HG03045 (cell line): Measurements from ENCODE around the gene SOBP.

Source experiments
- ATAC-seq: cut with Tn5 transposase; IDR thresholded peaks from one replicate; pipeline ENCODE4 v1.9.1; 2021; ENCODE audit warnings: mild to moderate bottlenecking, moderate library complexity; ENCODE audit not compliant: unreplicated experiment

Gene SOBP

GRCh38 chr6:107634324-107635056 is 144.6 kb downstream of the SOBP start:
- no peak for ATAC-seq

GRCh38 chr6:107635057-107635515 is 145.2 kb downstream of the SOBP start:
- no peak for ATAC-seq

GRCh38 chr6:107636486-107636885 is 146.6 kb downstream of the SOBP start:
- ATAC-seq, result no peak

DNA sequence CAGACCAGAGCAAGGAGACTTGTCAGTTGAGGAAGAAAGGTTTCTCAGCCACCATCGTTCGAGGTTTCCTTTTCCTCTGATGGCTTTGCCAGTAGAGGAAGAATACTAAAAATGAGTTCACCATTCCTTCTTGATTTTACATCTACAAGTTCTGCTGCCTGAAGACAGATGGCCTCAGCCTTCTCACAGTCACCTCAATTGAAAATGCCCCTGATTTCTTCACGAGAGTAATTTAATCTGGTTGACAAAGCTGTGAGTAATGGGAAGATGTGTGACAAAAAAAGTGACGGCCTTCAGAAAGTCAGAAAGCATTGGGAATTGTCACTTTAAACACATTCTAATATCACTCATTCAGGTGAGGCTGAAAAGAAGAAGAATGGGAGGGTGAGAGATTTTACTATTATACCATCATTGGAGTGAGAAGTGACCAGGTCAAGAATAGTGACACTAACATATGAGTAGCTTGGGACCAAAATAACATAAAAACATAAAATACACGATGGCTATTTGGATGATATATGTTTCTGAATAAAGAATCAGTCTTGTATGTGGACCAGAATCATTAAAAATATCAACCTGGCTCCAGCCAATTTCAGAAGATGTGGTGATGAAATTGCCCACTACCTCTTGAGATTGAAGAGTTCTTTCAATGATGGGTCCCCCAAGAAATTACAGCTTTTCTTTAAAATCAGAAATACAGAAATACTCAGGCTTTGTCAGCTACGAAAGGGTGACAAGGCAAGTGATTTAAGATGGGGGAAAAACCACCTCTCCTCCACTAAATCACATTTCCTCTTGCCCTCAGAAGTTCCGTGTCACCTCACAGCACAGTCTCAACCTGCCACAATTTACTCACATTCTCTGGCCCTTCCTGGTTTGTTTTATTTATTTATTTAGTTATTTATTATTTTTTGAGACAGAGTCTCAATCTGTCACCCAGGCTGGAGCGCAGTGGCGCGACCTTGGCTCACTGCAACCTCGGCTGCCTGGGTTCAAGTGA is 147.7 kb downstream of the SOBP start:
- no peak for ATAC-seq

GRCh38 chr6:107638493-107638892 is 148.6 kb downstream of the SOBP start:
- no peak for ATAC-seq

GRCh38 chr6:107639511-107639910 is 149.6 kb downstream of the SOBP start:
- no peak for ATAC-seq

GRCh38 chr6:107641071-107641470 is 151.2 kb downstream of the SOBP start:
- ATAC-seq, result no peak

DNA sequence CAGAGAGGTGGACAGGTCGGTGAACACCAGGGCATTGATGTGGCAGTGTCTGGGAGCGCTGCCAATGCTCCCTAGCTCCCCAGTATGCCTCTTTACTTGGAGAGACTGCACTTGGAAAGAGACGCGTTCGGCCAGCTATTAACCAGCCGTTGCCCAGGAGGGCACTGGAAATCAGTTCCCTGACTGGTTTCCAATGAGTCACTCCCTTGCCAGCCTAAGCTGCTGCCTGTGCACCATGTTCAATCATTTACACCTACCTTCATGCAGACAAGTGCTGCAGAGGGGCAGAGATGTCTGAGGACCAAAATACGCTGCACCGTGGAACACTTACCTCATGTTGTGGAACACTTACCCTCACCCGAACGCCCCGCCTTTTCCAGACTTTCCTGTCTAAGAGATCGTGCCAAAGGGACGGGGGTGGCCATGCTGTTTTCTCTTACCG is 151.6 kb downstream of the SOBP start:
- no peak for ATAC-seq

DNA sequence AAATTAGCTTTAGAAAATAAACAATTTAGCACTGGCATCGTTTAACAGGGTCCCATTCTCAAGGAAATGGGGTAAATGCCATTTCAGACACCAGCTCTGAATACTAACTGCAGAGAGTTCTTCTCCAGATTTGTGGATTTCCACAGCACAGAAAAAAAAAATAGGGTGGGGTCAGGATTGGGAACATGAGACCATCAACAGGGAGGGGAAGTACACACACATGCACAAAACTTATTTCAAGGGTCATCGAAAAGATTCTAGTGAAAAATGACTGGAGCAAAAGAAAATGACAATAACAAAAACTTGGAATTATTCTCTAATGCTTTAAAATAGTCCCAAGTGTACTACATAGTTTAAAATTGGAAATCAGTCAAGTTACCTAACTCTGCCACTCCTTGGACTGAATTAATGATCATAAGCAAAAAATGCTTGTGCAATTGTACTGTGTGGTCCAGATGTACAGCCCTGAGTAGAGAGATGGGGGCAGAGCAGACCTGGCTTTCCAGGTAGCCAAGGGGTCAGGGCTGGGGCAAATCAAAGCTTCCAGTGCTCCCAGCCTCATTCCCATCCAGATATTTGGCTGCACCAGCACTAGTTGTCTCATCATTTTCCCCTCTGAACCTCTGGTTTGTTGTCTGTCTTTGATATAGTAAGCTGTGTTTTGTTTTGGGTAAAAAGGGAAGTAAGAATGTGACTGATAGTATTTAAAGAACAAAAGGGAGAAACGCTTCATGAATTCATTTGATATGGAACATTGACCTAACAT is 152.4 kb downstream of the SOBP start:
- no peak for ATAC-seq

DNA sequence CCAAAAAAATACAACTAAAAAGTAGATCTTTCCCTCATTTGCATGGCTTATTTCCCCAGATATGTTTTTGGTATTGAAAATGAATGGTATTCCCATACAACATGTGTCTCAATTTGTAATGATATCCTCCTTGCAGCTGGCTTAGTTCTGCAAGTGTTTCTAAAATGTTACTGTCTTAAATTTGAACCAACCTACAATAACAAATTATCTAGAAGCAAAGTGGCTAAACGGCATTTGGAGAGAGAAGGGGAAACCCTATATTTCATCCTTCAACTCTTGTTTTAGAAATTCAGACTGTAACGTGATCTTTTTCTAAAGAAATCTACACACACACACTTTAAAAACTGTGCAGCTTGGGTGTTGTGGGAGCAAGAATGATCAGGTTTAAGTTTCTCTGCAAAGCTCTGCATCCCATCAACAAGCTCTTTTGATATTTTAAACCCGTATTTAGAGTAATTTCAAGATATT is 153.0 kb downstream of the SOBP start:
- no peak for ATAC-seq

- ATAC-seq, result no peak
Observed at GRCh38 chr6:107644513-107644912, 154.6 kb downstream of the SOBP start.

DNA sequence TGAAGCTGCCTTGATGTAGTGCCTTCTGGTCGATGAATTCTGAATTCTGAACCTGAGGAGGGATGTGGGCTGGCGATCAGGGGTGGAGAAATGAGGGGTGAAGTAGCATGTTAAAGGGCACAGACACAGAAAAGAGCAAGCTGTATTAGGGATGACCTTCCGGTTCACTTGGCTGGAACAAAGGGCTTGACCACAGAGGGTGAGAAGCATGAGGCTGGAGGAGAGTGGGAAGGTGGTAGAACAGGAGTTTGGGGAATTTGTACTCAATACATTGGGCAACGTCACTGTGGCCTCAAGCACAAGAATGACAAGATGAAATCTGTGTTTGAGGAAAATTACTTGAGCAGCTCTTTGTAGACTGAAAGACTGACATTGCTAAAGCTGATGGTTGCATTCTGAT is 155.8 kb downstream of the SOBP start:
- no peak for ATAC-seq

DNA sequence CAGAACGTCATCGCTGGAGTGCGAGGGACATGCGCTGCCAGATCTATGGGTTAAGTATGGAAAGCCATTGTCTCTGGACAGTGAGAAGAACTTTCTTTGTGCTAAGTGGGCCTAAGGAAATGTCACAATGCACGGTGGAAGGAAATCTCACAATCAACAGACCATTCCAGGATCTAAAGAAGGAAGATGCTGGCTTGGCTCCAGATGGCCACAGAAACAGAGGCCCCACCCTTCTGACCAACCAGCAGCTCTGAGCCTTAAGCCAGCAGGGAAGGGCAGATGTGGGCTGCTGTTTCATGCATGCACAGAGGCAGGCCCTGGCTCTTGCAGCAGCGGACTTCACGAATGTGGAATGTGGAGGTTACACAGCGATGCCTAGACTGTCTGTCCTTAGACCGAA is 156.3 kb downstream of the SOBP start:
- no peak for ATAC-seq

DNA sequence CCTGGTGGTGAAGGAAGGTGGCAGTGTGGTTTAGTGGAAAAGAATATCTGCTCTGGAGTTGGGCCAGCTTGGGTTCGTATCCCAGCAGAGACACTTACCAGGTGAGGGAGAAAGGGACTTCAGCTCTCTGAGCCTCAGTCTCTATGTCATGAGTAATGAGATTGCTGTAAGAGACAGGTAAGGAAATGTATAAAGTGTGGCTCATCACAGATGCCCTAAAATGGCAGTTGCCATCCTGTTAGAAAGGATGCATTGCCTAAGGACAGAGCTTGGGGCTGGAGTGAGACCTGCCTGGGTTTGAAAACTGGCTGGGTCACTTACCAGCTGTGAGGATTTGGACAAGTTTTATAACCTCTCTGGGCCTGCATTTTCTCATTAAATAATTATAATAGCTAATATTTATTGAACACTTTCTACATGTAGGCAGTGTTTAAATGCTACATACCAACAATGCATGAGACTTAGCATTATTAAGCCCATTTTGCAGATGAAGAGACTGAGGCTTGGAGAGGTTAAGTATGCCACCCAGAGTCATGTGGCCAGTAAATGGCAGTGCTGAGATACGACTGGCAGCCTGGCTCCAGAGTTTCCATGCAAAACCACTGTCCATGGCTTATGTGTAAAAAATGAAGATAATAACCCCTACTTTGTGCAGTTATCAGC is 157.0 kb downstream of the SOBP start:
- ATAC-seq, result no peak

- ATAC-seq, result no peak
Observed at GRCh38 chr6:107647439-107647948, 157.6 kb downstream of the SOBP start.

DNA sequence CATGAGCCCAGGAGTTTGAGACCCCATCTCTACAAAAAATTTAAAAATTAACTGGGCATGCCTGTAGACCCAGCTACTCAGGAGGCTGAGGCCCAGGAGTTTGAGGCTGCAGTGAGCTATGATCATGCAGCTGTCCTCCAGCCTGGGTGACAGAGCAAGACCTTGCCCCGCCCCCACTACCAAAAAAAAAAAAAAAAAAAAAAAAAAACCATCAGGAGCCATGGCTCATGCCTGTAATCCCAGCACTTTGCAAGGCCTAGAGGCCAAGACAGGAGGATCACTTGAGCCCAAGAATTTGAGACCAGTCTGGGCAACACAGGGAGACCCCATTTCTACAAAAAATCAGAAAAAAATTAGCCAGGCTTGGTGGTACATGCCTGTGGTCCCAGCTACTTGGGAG is 159.1 kb downstream of the SOBP start:
- ATAC-seq, result no peak

GRCh38 chr6:107652526-107653182 is 162.7 kb downstream of the SOBP start:
- no peak for ATAC-seq

DNA sequence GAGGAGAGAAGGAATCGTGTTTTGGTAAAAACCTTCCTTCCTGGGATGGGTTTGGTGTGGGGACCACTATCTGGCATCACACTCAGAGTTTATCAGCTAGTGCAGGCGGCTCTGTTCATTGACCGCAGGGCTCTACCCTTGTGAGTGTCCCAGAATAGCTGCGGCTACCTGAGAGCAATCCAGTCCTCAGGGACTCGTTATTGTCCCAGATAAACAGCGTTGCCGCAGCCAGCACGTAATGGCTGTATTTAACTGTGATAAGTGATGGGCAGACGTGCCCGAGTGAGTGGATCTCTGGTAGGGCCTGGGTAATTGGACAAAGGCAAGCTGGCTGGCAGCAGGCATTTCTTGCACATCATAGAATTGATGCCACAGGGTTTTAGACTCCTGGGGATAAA is 163.3 kb downstream of the SOBP start:
- no peak for ATAC-seq

DNA sequence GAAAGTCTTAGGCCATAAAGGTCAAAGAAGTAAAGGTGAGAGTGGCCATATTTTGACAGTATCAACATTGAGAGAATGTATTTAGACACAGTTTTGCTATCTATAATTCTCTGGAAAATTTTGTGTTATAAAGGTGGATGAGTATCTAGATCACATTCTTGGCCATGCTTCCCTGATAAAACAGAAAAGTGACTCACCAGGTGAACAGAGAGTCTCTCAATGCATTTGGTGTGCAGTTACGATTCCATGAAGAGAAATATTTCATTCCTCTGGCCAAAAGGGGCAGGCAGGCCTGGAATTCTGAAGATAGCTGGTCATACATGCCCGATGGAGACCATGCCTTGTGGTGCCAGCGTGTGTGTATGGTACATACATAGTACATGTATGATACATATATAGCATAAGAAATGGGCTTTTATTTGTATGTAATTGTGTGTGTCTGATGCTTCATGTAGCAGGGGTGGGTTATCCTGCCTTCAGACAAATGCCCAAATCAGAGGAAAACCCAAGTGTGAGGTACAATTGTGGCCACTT is 164.0 kb downstream of the SOBP start:
- ATAC-seq, result no peak
